Stimulated activated naive CD8-positive, alpha-beta T cell treated with anti-CD3 and anti-CD28 coated beads, Interleukin-15, amount 100 ng/mL, for 72 hours (primary cell): ENCODE data around the gene ZBTB7C.

Experiments
- ATAC-seq: fragments of 150-1000 bp; cut with Tn5 transposase; 2 replicates; pipeline ENCODE4 v1.10.0; 2021; ENCODE audit warnings: mild to moderate bottlenecking, moderate library complexity
- DNase-seq, 2 donors: peaks; one replicate each; pipeline ENCODE4 v3.0.0; 2021 to 2022
- H3K27ac Mint-ChIP-seq, 2 donors: one replicate each; pipeline ENCODE4 v1.8.0; 2022; ENCODE audit warnings: mild to moderate bottlenecking in 2 of 2, mixed read lengths in 2 of 2, moderate library complexity in 2 of 2
- H3K27me3 Mint-ChIP-seq: one replicate; pipeline ENCODE4 v1.8.0; 2022; ENCODE audit warnings: mixed read lengths
- H3K4me1 Mint-ChIP-seq: one replicate; pipeline ENCODE4 v1.8.0; 2022; ENCODE audit warnings: mild to moderate bottlenecking, mixed read lengths
- H3K4me3 Mint-ChIP-seq, 2 donors: one replicate each; pipeline ENCODE4 v1.8.0; 2022; ENCODE audit warnings: mild to moderate bottlenecking in 2 of 2, mixed read lengths in 2 of 2, moderate library complexity in 1 of 2
- H3K9me3 Mint-ChIP-seq, 2 donors: one replicate each; pipeline ENCODE4 v1.8.0; 2022; ENCODE audit warnings: mixed read lengths in 2 of 2

Gene ZBTB7C

GRCh38 chr18:48171490-48172188 is 237.5 kb downstream of the ZBTB7C start:
- no peak overlapping the region for H3K4me3 Mint-ChIP-seq
- H3K27ac Mint-ChIP-seq, result no peak overlapping the region
- DNase-seq (no peak), ATAC-seq (peak; percentile 16)
- no peaks in the 10 kb centered on the region for H3K9me3 Mint-ChIP-seq
- peaks cover 8% of the 10 kb centered on the region for H3K27me3 Mint-ChIP-seq
- peaks cover 7% of the 10 kb centered on the region for H3K4me1 Mint-ChIP-seq

GRCh38 chr18:48170651-48171050 is 238.5 kb downstream of the ZBTB7C start:
- no peak for DNase-seq
- ATAC-seq, result peak; percentile 21
- no peak overlapping the region for H3K27ac Mint-ChIP-seq
- peaks cover 7% of the 10 kb centered on the region for H3K4me1 Mint-ChIP-seq
- H3K4me3 Mint-ChIP-seq, result no peak overlapping the region
- H3K9me3 Mint-ChIP-seq, result no peaks in the 10 kb centered on the region
- H3K27me3 Mint-ChIP-seq, result peaks cover 8% of the 10 kb centered on the region

- Mint-ChIP-seq H3K9me3 (no peaks in the 10 kb centered on the region), H3K27me3 (peaks cover 8% of the 10 kb centered on the region), H3K4me3 (no peak overlapping the region), H3K27ac (no peak overlapping the region), H3K4me1 (peaks cover 7% of the 10 kb centered on the region)
- ATAC-seq (no peak), DNase-seq (no peak)
These were observed 240.3 kb downstream of the ZBTB7C start for GRCh38 chr18:48168861-48169260.

- Mint-ChIP-seq H3K4me1 (peaks cover 7% of the 10 kb centered on the region), H3K9me3 (no peaks in the 10 kb centered on the region), H3K27me3 (peaks cover 11% of the 10 kb centered on the region), H3K4me3 (no peak overlapping the region), H3K27ac (peak overlapping the region in 1 of 2 donors; percentile 73)
- ATAC-seq (no peak), DNase-seq (no peak)
These were observed 241.3 kb downstream of the ZBTB7C start for GRCh38 chr18:48167897-48168253.

- DNase-seq (no peak), ATAC-seq (no peak)
- H3K27ac Mint-ChIP-seq, result no peak overlapping the region
- H3K4me1 Mint-ChIP-seq, result peaks cover 8% of the 10 kb centered on the region
- H3K27me3 Mint-ChIP-seq, result peaks cover 21% of the 10 kb centered on the region
- H3K4me3 Mint-ChIP-seq, result no peak overlapping the region
- no peaks in the 10 kb centered on the region for H3K9me3 Mint-ChIP-seq
These were observed 242.8 kb downstream of the ZBTB7C start for GRCh38 chr18:48166336-48166875.

GRCh38 chr18:48165111-48165866 is 243.9 kb downstream of the ZBTB7C start:
- no peaks in the 10 kb centered on the region for H3K9me3 Mint-ChIP-seq
- H3K4me3 Mint-ChIP-seq, result no peak overlapping the region
- ATAC-seq (no peak), DNase-seq (no peak)
- H3K27me3 Mint-ChIP-seq, result peaks cover 28% of the 10 kb centered on the region
- peaks cover 18% of the 10 kb centered on the region for H3K4me1 Mint-ChIP-seq
- H3K27ac Mint-ChIP-seq, result no peak overlapping the region

GRCh38 chr18:48164701-48165100 is 244.5 kb downstream of the ZBTB7C start:
- Mint-ChIP-seq H3K4me1 (peaks cover 18% of the 10 kb centered on the region), H3K4me3 (no peak overlapping the region), H3K27ac (no peak overlapping the region), H3K9me3 (no peaks in the 10 kb centered on the region), H3K27me3 (peaks cover 30% of the 10 kb centered on the region)
- no peak for DNase-seq
- ATAC-seq, result no peak

- Mint-ChIP-seq H3K4me1 (peaks cover 18% of the 10 kb centered on the region), H3K9me3 (no peaks in the 10 kb centered on the region), H3K27ac (no peak overlapping the region), H3K4me3 (no peak overlapping the region), H3K27me3 (peaks cover 30% of the 10 kb centered on the region)
- ATAC-seq (no peak), DNase-seq (no peak)
These were observed 245.1 kb downstream of the ZBTB7C start for GRCh38 chr18:48164116-48164515.

- H3K27me3 Mint-ChIP-seq, result peaks cover 30% of the 10 kb centered on the region
- H3K4me3 Mint-ChIP-seq, result no peak overlapping the region
- H3K27ac Mint-ChIP-seq, result no peak overlapping the region
These were observed 245.5 kb downstream of the ZBTB7C start for GRCh38 chr18:48163738-48164115.

GRCh38 chr18:48162956-48163737 is 246.0 kb downstream of the ZBTB7C start:
- DNase-seq (no peak), ATAC-seq (no peak)
- Mint-ChIP-seq H3K27ac (no peak overlapping the region), H3K4me3 (no peak overlapping the region), H3K27me3 (peaks cover 36% of the 10 kb centered on the region), H3K4me1 (peaks cover 18% of the 10 kb centered on the region), H3K9me3 (no peaks in the 10 kb centered on the region)

More at GRCh38 chr18:48163738-48164115, 245.5 kb downstream of the ZBTB7C start:
- Mint-ChIP-seq H3K9me3 (no peaks in the 10 kb centered on the region), H3K4me1 (peaks cover 18% of the 10 kb centered on the region)
- DNase-seq, result no peak
- no peak for ATAC-seq

GRCh38 chr18:48161911-48162698 is 247.1 kb downstream of the ZBTB7C start:
- peak; percentile 64 for ATAC-seq
- peak overlapping the region; percentile 62 to 73 for H3K4me3 Mint-ChIP-seq

GRCh38 chr18:48161191-48161910 is 247.8 kb downstream of the ZBTB7C start:
- Mint-ChIP-seq H3K4me1 (peaks cover 10% of the 10 kb centered on the region), H3K27me3 (peaks cover 40% of the 10 kb centered on the region), H3K4me3 (peak overlapping the region; percentile 62 to 70), H3K9me3 (no peaks in the 10 kb centered on the region), H3K27ac (no peak overlapping the region)
- DNase-seq, result peak; percentile 47 to 63
- ATAC-seq, result peak; percentile 89

More at GRCh38 chr18:48161911-48162698, 247.1 kb downstream of the ZBTB7C start:
- no peak overlapping the region for H3K27ac Mint-ChIP-seq
- peak in 1 of 2 donors; percentile 17 for DNase-seq
- H3K27me3 Mint-ChIP-seq, result peaks cover 37% of the 10 kb centered on the region
- peaks cover 14% of the 10 kb centered on the region for H3K4me1 Mint-ChIP-seq
- no peaks in the 10 kb centered on the region for H3K9me3 Mint-ChIP-seq

- no peak for DNase-seq
- Mint-ChIP-seq H3K4me1 (peaks cover 10% of the 10 kb centered on the region), H3K4me3 (peak overlapping the region; percentile 62 to 65), H3K9me3 (no peaks in the 10 kb centered on the region), H3K27me3 (peaks cover 40% of the 10 kb centered on the region), H3K27ac (peak overlapping the region in 1 of 2 donors; percentile 19)
- no peak for ATAC-seq
These were observed 248.6 kb downstream of the ZBTB7C start for GRCh38 chr18:48160622-48161021.

GRCh38 chr18:48159816-48160215 is 249.4 kb downstream of the ZBTB7C start:
- no peak for ATAC-seq
- Mint-ChIP-seq H3K9me3 (no peaks in the 10 kb centered on the region), H3K27me3 (peaks cover 40% of the 10 kb centered on the region), H3K4me1 (peaks cover 10% of the 10 kb centered on the region), H3K27ac (no peak overlapping the region), H3K4me3 (no peak overlapping the region)
- DNase-seq, result no peak
